A673 (cell line): Measurements from ENCODE around the gene BTG2. TPM values are rescaled to one million over a fixed set of nuclear protein-coding genes. Genes with fewer than 3 reads are reported as not detected.
A peak's percentile ranks its signal among the peaks of the same experiment; 100 is the strongest.

Experiments used
- BruUV-seq: library from RNA; stranded (reverse); fragments of 400-500 nt; replicated peaks from 2 replicates; lab custom pipeline; 2021; lab: Mats Ljungman, UMichigan
- CTCF ChIA-PET: fragments of 300-600 bp; sonication (Branson Sonifier 250); formaldehyde crosslinking; loops from one replicate; lab custom pipeline; 2022; ENCODE audit warnings: antibody characterized with exemption; lab: Charles Lee
- POLR2A ChIA-PET: fragments of 300-600 bp; sonication (Branson Sonifier 250); formaldehyde crosslinking; loops from one replicate; lab custom pipeline; 2022; ENCODE audit warnings: antibody characterized with exemption; ENCODE audit not compliant: low non-redundant PET; lab: Charles Lee
- DNase-seq: peaks from one replicate; pipeline ENCODE4 v3.0.0-alpha.2; 2015; ENCODE audit warnings: low spot score
- H3K27ac ChIP-seq: fragments of 200-600 bp; sonication (generic); 2 replicates; pipeline ENCODE4 v1.5.1; 2016; ENCODE audit warnings: mixed run types, low read depth, mild to moderate bottlenecking, mixed read lengths, antibody characterized with exemption, low read length; ENCODE audit not compliant: poor library complexity, severe bottlenecking
- H3K27me3 ChIP-seq: fragments of 200-600 bp; sonication (generic); replicated peaks from 2 replicates; pipeline ENCODE4 v1.6.1; 2017; ENCODE audit warnings: mixed run types, low read depth, mild to moderate bottlenecking, mixed read lengths, antibody characterized with exemption, low read length; ENCODE audit not compliant: insufficient read depth, poor library complexity
- H3K36me3 ChIP-seq: fragments of 200-600 bp; sonication (generic); 2 replicates; pipeline ENCODE4 v1.6.1; 2016; ENCODE audit warnings: mixed run types, mild to moderate bottlenecking, mixed read lengths, antibody characterized with exemption, low read length; ENCODE audit not compliant: insufficient read depth, poor library complexity, severe bottlenecking
- H3K4me1 ChIP-seq: fragments of 200-600 bp; sonication (generic); 2 replicates; pipeline ENCODE4 v1.6.1; 2017; ENCODE audit warnings: mixed run types, mild to moderate bottlenecking, mixed read lengths, antibody characterized with exemption, low read length; ENCODE audit not compliant: insufficient read depth, poor library complexity, severe bottlenecking
- H3K4me3 ChIP-seq: fragments of 200-600 bp; sonication (generic); 2 replicates; pipeline ENCODE4 v1.5.1; 2016; ENCODE audit warnings: low read depth, mixed run types, mild to moderate bottlenecking, mixed read lengths, low read length; ENCODE audit not compliant: poor library complexity, severe bottlenecking
- H3K9me3 ChIP-seq: fragments of 200-600 bp; sonication (generic); 2 replicates; pipeline ENCODE4 v1.6.1; 2016; ENCODE audit warnings: mixed run types, low read depth, mild to moderate bottlenecking, mixed read lengths, antibody characterized with exemption, low read length; ENCODE audit not compliant: poor library complexity, severe bottlenecking
- CTCF ChIP-seq: fragments of 300-800, 200-600 bp; sonication (generic); conservative IDR thresholded peaks from 2 replicates; pipeline ENCODE4 v1.5.1; 2017; ENCODE audit warnings: low read depth, mild to moderate bottlenecking, antibody characterized with exemption, low read length, moderate library complexity, mixed read lengths
- EZH2 ChIP-seq: fragments of 200-600 bp; sonication (generic); IDR thresholded peaks from 2 replicates; pipeline ENCODE4 v1.6.1; 2017; ENCODE audit warnings: borderline replicate concordance, low read depth, mild to moderate bottlenecking, mixed read lengths, antibody characterized with exemption, low read length; ENCODE audit not compliant: poor library complexity, severe bottlenecking
- intact Hi-C: fragments of 100-400 bp; cut with micrococcal nuclease; formaldehyde crosslinking; loops from one replicate; pipeline ENCODE4 v1.10.0; 2022; ENCODE audit not compliant: unreplicated experiment
- total RNA-seq: library from RNA; stranded (reverse); gene quantifications from 2 replicates; pipeline ENCODE4 v1.2.3, GENCODE V29; 2021

The BTG2 gene
- total RNA-seq, 1 experiment from 2014 or later: 9.3 TPM

- ChIA-PET POLR2A (no interaction called here), CTCF (interaction anchor here (1.3 kb wide), 1 partner anchor 44 kb away, joined by 3 read pairs; no protein-coding TSS in a partner anchor)
- TF ChIP-seq CTCF (no peak), EZH2 (no peak)
- no peak overlapping the region for H3K4me3 ChIP-seq
- no peak for DNase-seq
- H3K9me3 ChIP-seq: no peaks in the 10 kb centered on the region
- peaks cover 22% of the 10 kb centered on the region for H3K4me1 ChIP-seq
- no TSS peak for BruUV-seq
- peak overlapping the region; percentile 27 for H3K27ac ChIP-seq
- intact Hi-C loops: no loop called here
- H3K27me3 ChIP-seq: no peaks in the 10 kb centered on the region
- H3K36me3 ChIP-seq: no peaks in the 10 kb centered on the region
Measured at GRCh38 chr1:203316626-203317093, 11.3 kb downstream of the BTG2 start.

- H3K4me1 ChIP-seq: peaks cover 23% of the 10 kb centered on the region
- peak overlapping the region; percentile 10 for H3K27ac ChIP-seq
- no peak for DNase-seq
- no peaks in the 10 kb centered on the region for H3K27me3 ChIP-seq
- no TSS peak for BruUV-seq
- H3K4me3 ChIP-seq: no peak overlapping the region
- no peaks in the 10 kb centered on the region for H3K36me3 ChIP-seq
- no peaks in the 10 kb centered on the region for H3K9me3 ChIP-seq
- ChIA-PET CTCF (no interaction called here), POLR2A (interaction anchor here (0.6 kb wide), 1 partner anchor 90 kb away, joined by 13 read pairs; no protein-coding TSS in a partner anchor)
- intact Hi-C loops: no loop called here
- TF ChIP-seq EZH2 (no peak), CTCF (no peak)
Measured at GRCh38 chr1:203317429-203318228, 12.3 kb downstream of the BTG2 start.

GRCh38 chr1:203318229-203318517 lies 12.9 kb downstream of the BTG2 start:
- H3K4me3 ChIP-seq: no peak overlapping the region
- intact Hi-C loops: no loop called here
- ChIA-PET POLR2A (interaction anchor here (0.6 kb wide), 1 partner anchor 91 kb away, joined by 13 read pairs; no protein-coding TSS in a partner anchor), CTCF (no interaction called here)
- peaks cover 29% of the 10 kb centered on the region for H3K4me1 ChIP-seq
- H3K9me3 ChIP-seq: no peaks in the 10 kb centered on the region
- peak; percentile 57 for DNase-seq
- no TSS peak for BruUV-seq
- H3K27me3 ChIP-seq: no peaks in the 10 kb centered on the region
- peak overlapping the region; percentile 10 for H3K27ac ChIP-seq
- no peaks in the 10 kb centered on the region for H3K36me3 ChIP-seq
- TF ChIP-seq EZH2 (no peak), CTCF (no peak)
